WERI-Rb-1 (cell line): ENCODE data around the gene MRPS15.

Experiments
- DNase-seq: peaks from one replicate; pipeline ENCODE4 v3.0.0-alpha.2; 2020
- H3K27ac ChIP-seq: fragments of 250-450 bp; sonication (Bioruptor Pico); 2 replicates; pipeline ENCODE4 v1.5.1; 2020; ENCODE audit warnings: mild to moderate bottlenecking, moderate library complexity
- H3K27me3 ChIP-seq: fragments of 250-450 bp; sonication (Bioruptor Pico); 2 replicates; pipeline ENCODE4 v1.5.1; 2021; ENCODE audit warnings: mild to moderate bottlenecking, low read depth, moderate library complexity; ENCODE audit not compliant: insufficient read depth, severe bottlenecking
- H3K36me3 ChIP-seq: fragments of 250-450 bp; sonication (Bioruptor Pico); 2 replicates; pipeline ENCODE4 v1.5.1; 2020; ENCODE audit warnings: mild to moderate bottlenecking, moderate library complexity
- H3K4me3 ChIP-seq: 2 replicates; pipeline ENCODE4 v1.5.1; 2011; ENCODE audit warnings: low read depth, mild to moderate bottlenecking, control low read depth, low read length
- H3K9me3 ChIP-seq: fragments of 250-450 bp; sonication (Bioruptor Pico); 2 replicates; pipeline ENCODE4 v1.5.1; 2021; ENCODE audit warnings: mild to moderate bottlenecking, moderate library complexity; ENCODE audit not compliant: severe bottlenecking
- CTCF ChIP-seq: IDR thresholded peaks from 2 replicates; pipeline ENCODE4 v1.5.1; 2011; ENCODE audit warnings: low read depth, mild to moderate bottlenecking, control low read depth, inconsistent platforms, low read length

Gene MRPS15

DNA sequence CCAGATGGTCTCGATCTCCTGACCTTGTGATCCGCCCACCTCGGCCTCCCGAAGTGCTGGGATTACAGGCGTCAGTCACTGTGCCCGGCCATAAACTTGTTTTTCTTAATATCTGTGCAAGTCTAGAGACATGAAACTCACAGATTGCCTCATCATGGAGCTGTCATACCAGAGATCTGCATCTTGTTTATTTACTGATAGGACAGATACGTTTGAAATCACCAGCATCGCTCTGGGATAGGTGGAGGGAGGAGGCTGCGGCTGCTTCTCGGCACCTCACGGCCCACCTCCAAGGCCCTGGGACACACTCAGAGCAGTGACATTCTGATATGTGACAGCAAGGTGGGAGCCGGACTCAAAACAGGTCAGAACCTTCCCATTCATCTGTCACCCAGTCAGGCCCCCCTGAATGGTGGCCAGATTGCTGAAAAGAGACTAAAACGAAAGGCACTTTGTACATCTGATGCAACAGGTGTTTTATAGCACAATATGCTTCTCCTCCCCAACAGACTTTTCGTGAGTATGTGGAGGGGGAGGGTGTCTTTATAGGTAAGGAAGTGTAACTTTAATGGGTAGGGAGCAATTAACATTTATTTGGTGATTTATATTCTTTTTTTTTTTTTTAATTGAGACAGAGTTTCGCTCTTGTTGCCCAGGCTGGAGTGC, 48.4 kb downstream of the MRPS15 start:
- Histone ChIP-seq H3K36me3 (no peaks in the 10 kb centered on the region), H3K4me3 (no peak overlapping the region), H3K27ac (no peak overlapping the region), H3K9me3 (no peaks in the 10 kb centered on the region), H3K27me3 (no peaks in the 10 kb centered on the region)
- DNase-seq, result no peak
- no peak for TF ChIP-seq CTCF

- TF ChIP-seq CTCF, result no peak
- H3K27ac ChIP-seq, result no peak overlapping the region
- H3K27me3 ChIP-seq, result no peaks in the 10 kb centered on the region
- no peaks in the 10 kb centered on the region for H3K36me3 ChIP-seq
- no peak overlapping the region for H3K4me3 ChIP-seq
- no peaks in the 10 kb centered on the region for H3K9me3 ChIP-seq
- no peak for DNase-seq
Measured at GRCh38 chr1:36414384-36414783, 49.8 kb downstream of the MRPS15 start.

GRCh38 chr1:36411674-36412648, 52.2 kb downstream of the MRPS15 start:
- Histone ChIP-seq H3K27ac (no peak overlapping the region), H3K9me3 (no peaks in the 10 kb centered on the region), H3K27me3 (no peaks in the 10 kb centered on the region), H3K36me3 (no peaks in the 10 kb centered on the region), H3K4me3 (no peak overlapping the region)
- no peak for DNase-seq
- no peak for TF ChIP-seq CTCF

DNA sequence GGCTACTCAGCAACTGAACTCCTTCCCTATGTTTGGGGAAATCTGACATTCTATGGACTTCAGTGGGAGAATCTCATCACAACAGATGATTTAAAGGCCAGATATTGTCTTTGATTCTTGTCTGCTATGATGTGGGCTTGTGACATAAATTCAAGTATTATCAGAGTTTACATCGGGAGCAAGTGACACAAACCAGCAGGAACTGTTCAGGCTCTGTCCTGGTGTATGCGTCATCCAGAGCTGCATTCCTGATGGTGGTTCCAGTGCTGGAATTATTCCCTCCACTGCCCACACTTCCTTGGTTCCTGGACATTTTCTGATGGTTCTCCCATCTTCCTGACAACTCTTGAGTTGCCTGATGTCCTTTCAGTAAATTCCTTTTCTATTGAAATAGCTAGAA, 55.7 kb downstream of the MRPS15 start:
- no peak for TF ChIP-seq CTCF
- no peaks in the 10 kb centered on the region for H3K27me3 ChIP-seq
- H3K27ac ChIP-seq, result no peak overlapping the region
- H3K36me3 ChIP-seq, result no peaks in the 10 kb centered on the region
- no peak for DNase-seq
- H3K9me3 ChIP-seq, result no peaks in the 10 kb centered on the region
- H3K4me3 ChIP-seq, result no peak overlapping the region

- H3K9me3 ChIP-seq, result no peaks in the 10 kb centered on the region
- H3K4me3 ChIP-seq, result no peak overlapping the region
- H3K27ac ChIP-seq, result no peak overlapping the region
- no peaks in the 10 kb centered on the region for H3K36me3 ChIP-seq
- no peak for DNase-seq
- H3K27me3 ChIP-seq, result no peaks in the 10 kb centered on the region
- TF ChIP-seq CTCF, result no peak
Measured at GRCh38 chr1:36406440-36406839, 57.7 kb downstream of the MRPS15 start.
